ENCODE measurements around the gene RAB21. TPM values are rescaled to one million over a fixed set of nuclear protein-coding genes. Genes with fewer than 3 reads are reported as not detected.

RAB21 gene
- total and polyA plus RNA-seq, 2 donors (not counting 1 experiment from before 2014, with no cell fraction given) = 7.3 to 83.7 TPM

DNA sequence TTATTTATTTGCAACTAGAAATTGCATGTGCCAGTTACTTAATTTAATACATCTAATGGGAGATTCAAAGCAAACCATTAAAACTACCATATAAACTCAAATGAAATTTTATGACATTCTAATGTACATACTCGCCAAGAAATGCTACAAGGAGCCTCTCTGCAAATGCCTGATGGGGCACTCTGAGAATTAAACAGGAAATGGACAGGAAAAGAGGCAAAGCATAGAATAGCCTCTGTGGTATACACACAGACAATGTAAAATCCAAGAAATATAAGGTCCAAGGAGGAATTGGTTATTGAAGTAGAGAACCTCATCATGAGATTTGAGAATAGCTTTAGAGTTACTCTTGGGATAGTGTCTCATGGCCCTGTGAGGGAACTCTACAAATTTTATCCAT is 41.2 kb downstream of the RAB21 start:
- peaks cover 0 to 5% (median 2%) of the 10 kb centered on the region in 3 donors for H3K9me3 ChIP-seq (ENCODE audit: control extremely low read depth in 1 of 3, control insufficient read depth in 2 of 3, insufficient read depth in 1 of 3, low read length in 2 of 3)
- no peaks in the 10 kb centered on the region for H3K4me1 ChIP-seq (ENCODE audit: control insufficient read depth in 2 of 2, insufficient read depth in 2 of 2, low read length in 2 of 2)
- DNase-seq (no peak), ATAC-seq (ENCODE audit: low read depth) (no peak)
- H3K79me2 ChIP-seq (ENCODE audit: control insufficient read depth, insufficient read depth, low read length) = no peaks in the 10 kb centered on the region
- Mint-ChIP-seq H3K27ac (no peak overlapping the region), H3K9me3 (ENCODE audit: insufficient read depth) (no peaks in the 10 kb centered on the region), H3K4me1 (no peaks in the 10 kb centered on the region), H3K4me3 (no peak overlapping the region), H3K27me3 (no peaks in the 10 kb centered on the region)
- H3K27me3 ChIP-seq (replicated peaks in 1 of 4; ENCODE audit: control extremely low read depth in 1 of 4, control insufficient read depth in 3 of 4, insufficient read depth in 4 of 4, low read length in 3 of 4) = no peaks in the 10 kb centered on the region
- intact Hi-C loops (cut with micrococcal nuclease) = no loop called here
- H2AFZ ChIP-seq (ENCODE audit: insufficient read depth, low read depth, low read length, poor library complexity, severe bottlenecking) = no peak overlapping the region
- no CpG with 5 or more reads among the region's 1 CpG for WGBS (ENCODE audit: insufficient coverage)
- no peak overlapping the region for H3K9ac ChIP-seq (ENCODE audit: low read length)
- no peaks in the 10 kb centered on the region for H3K36me3 ChIP-seq (replicated peaks in 1 of 2; ENCODE audit: control extremely low read depth in 1 of 2, control insufficient read depth in 1 of 2, extremely low read depth in 1 of 2, insufficient read depth in 2 of 2, low read length in 1 of 2)
- H3K4me2 ChIP-seq (replicated peaks; ENCODE audit: low read depth, low read length, poor library complexity, severe bottlenecking) = no peak overlapping the region
- H3K4me3 ChIP-seq (ENCODE audit: control extremely low read depth in 1 of 5, extremely low read depth in 1 of 5, insufficient read depth in 1 of 5, low read depth in 2 of 5, low read length in 4 of 5) = no peak overlapping the region
- ChIA-PET CTCF (interaction anchor here (1.0 kb wide), 1 partner anchor 51 kb away, joined by 4 read pairs; no protein-coding TSS in a partner anchor), POLR2A (no interaction called here)
- TF ChIP-seq, protein P1, sequence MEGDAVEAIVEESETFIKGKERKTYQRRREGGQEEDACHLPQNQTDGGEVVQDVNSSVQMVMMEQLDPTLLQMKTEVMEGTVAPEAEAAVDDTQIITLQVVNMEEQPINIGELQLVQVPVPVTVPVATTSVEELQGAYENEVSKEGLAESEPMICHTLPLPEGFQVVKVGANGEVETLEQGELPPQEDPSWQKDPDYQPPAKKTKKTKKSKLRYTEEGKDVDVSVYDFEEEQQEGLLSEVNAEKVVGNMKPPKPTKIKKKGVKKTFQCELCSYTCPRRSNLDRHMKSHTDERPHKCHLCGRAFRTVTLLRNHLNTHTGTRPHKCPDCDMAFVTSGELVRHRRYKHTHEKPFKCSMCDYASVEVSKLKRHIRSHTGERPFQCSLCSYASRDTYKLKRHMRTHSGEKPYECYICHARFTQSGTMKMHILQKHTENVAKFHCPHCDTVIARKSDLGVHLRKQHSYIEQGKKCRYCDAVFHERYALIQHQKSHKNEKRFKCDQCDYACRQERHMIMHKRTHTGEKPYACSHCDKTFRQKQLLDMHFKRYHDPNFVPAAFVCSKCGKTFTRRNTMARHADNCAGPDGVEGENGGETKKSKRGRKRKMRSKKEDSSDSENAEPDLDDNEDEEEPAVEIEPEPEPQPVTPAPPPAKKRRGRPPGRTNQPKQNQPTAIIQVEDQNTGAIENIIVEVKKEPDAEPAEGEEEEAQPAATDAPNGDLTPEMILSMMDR (IDR thresholded peaks at IDR 0.05) = no peak
- no peak for TF ChIP-seq EZH2 (IDR thresholded peaks at IDR 0.05; ENCODE audit: borderline replicate concordance, insufficient read depth, low read depth, low read length, poor library complexity, severe bottlenecking)
- no peak overlapping the region for H3K27ac ChIP-seq (ENCODE audit: low read length in 2 of 2)
- H4K20me1 ChIP-seq (ENCODE audit: control insufficient read depth, insufficient read depth, low read length, poor library complexity, severe bottlenecking) = no peaks in the 10 kb centered on the region

DNA sequence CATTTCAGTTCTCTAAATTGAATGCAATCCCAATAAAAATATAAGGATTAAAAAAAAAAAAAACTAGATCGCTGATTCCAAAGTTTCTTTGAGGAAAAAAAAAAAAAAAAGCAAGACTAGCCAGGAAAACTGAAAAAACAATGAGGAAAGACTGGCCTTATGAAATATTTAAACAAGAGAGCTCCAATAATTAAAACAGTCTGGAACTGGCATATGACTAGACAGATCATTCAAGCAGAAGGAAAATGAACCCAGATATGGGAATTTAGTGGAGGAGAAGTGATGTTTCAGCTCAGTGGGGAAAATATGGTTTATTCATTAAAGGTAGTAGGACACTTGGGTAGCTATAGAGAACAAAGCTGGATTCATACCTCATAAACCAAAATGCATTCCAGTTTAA is 42.9 kb downstream of the RAB21 start:
- Mint-ChIP-seq H3K4me3 (no peak overlapping the region), H3K27me3 (no peaks in the 10 kb centered on the region), H3K27ac (no peak overlapping the region), H3K9me3 (ENCODE audit: insufficient read depth) (no peaks in the 10 kb centered on the region), H3K4me1 (no peaks in the 10 kb centered on the region)
- ChIA-PET CTCF (no interaction called here), POLR2A (no interaction called here)
- H3K4me3 ChIP-seq (ENCODE audit: control extremely low read depth in 1 of 5, extremely low read depth in 1 of 5, insufficient read depth in 1 of 5, low read depth in 2 of 5, low read length in 4 of 5) = no peak overlapping the region
- H3K79me2 ChIP-seq (ENCODE audit: control insufficient read depth, insufficient read depth, low read length) = no peaks in the 10 kb centered on the region
- no peaks in the 10 kb centered on the region for H3K4me1 ChIP-seq (ENCODE audit: control insufficient read depth in 2 of 2, insufficient read depth in 2 of 2, low read length in 2 of 2)
- no CpG with 5 or more reads among the region's 1 CpG for WGBS (ENCODE audit: insufficient coverage)
- H2AFZ ChIP-seq (ENCODE audit: insufficient read depth, low read depth, low read length, poor library complexity, severe bottlenecking) = no peak overlapping the region
- intact Hi-C loops (cut with micrococcal nuclease) = no loop called here
- H4K20me1 ChIP-seq (ENCODE audit: control insufficient read depth, insufficient read depth, low read length, poor library complexity, severe bottlenecking) = no peaks in the 10 kb centered on the region
- H3K9ac ChIP-seq (ENCODE audit: low read length) = no peak overlapping the region
- no peak overlapping the region for H3K27ac ChIP-seq (ENCODE audit: low read length in 2 of 2)
- ATAC-seq (ENCODE audit: low read depth) = no peak
- DNase-seq = no peak
- no peak overlapping the region for H3K4me2 ChIP-seq (replicated peaks; ENCODE audit: low read depth, low read length, poor library complexity, severe bottlenecking)
- H3K9me3 ChIP-seq (ENCODE audit: control extremely low read depth in 1 of 3, control insufficient read depth in 2 of 3, insufficient read depth in 1 of 3, low read length in 2 of 3) = peaks cover 0 to 5% (median 4%) of the 10 kb centered on the region in 3 donors
- no peak for TF ChIP-seq EZH2 (IDR thresholded peaks at IDR 0.05; ENCODE audit: borderline replicate concordance, insufficient read depth, low read depth, low read length, poor library complexity, severe bottlenecking)
- TF ChIP-seq, protein P1 (IDR thresholded peaks at IDR 0.05) = no peak
- H3K36me3 ChIP-seq (replicated peaks in 1 of 2; ENCODE audit: control extremely low read depth in 1 of 2, control insufficient read depth in 1 of 2, extremely low read depth in 1 of 2, insufficient read depth in 2 of 2, low read length in 1 of 2) = no peaks in the 10 kb centered on the region
- H3K27me3 ChIP-seq (replicated peaks in 1 of 4; ENCODE audit: control extremely low read depth in 1 of 4, control insufficient read depth in 3 of 4, insufficient read depth in 4 of 4, low read length in 3 of 4) = no peaks in the 10 kb centered on the region

Data from B cell (primary cell).